HG03558 (cell line): ENCODE measurements around the gene TRIM52.
"Not testable (repeated sequence)": the region's sequence is repeated elsewhere in the genome, so short reads cannot be mapped to it uniquely, and the experiment has no call there.

Experiments used
- ATAC-seq: cut with Tn5 transposase; IDR thresholded peaks from one replicate; pipeline ENCODE4 v1.9.1; 2021; ENCODE audit warnings: moderate number of reproducible peaks; ENCODE audit not compliant: unreplicated experiment; ENCODE audit errors: extremely low read depth

Gene TRIM52

GRCh38 chr5:181260720-181261319 is at the start of gene TRIM52:
TRIM52 (minus strand) TSS chr5:181261143; CDS start chr5:181260813, 330 bp downstream.
- peak; percentile 70 for ATAC-seq

GRCh38 chr5:181287331-181287730 is 26.4 kb upstream of the TRIM52 start:
- not testable (repeated sequence) for ATAC-seq

- ATAC-seq = not testable (repeated sequence)
Measured at GRCh38 chr5:181285962-181286705, 25.2 kb upstream of the TRIM52 start.

GRCh38 chr5:181283841-181284755 is 23.2 kb upstream of the TRIM52 start:
- ATAC-seq = not testable (repeated sequence)

DNA sequence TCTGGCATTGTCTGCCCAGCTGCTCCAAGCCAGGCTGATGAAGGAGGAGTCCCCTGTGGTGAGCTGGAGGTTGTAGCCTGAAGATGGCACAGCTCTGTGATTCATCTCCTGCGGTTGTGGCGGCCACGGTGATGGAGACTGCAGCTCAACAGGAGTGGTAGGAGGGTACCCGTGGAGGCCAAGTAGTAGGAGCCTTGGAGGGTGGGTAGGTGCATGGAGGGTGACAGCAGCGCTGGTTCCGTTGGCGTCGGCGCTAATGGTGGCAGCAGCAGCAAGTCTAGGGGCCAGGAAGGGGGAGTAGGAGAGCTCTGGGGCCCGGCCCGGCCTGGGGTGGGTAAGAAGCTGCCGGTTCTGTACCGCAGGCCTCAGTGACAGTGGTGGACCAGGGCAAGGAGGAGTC is 22.4 kb upstream of the TRIM52 start:
- no peak for ATAC-seq

DNA sequence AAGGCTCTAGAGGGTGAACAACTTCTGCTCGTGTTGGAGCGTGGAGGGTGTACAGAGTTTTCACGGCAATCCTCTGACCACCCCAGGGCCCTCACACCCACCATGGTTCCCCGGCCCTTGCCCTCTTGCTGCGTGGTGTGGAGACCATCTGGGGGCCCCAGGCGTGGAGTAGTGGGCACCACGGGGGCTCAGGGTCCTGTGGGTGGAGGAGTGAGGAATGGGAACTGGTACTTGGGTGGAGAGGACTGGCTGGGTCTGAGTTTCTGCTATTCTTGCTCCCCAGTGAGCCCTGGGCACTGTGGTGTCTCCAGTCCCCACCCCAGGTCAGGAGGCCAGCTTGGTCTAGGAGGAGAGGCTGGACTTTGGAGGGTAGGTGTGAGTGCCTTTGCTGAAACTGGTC is 21.9 kb upstream of the TRIM52 start:
- ATAC-seq = no peak

GRCh38 chr5:181282415-181282814 is 21.5 kb upstream of the TRIM52 start:
- not testable (repeated sequence) for ATAC-seq

DNA sequence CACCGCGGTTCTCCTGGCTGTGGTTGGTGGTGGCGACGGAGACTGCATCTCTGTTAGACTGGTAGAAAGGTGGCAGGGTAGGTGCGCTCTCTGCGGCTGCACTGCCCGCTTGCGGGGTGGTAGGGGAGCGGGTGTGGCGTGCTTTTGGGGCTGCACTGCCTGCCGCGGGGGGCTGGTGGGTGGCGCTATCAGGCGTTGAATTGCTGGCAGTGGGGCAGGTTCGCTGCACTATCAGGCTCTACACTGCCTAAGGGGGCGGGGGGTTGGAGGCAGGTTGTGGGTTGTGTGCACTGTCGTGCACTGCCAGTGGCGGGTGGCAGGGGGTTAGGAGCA is 21.0 kb upstream of the TRIM52 start:
- no peak for ATAC-seq

DNA sequence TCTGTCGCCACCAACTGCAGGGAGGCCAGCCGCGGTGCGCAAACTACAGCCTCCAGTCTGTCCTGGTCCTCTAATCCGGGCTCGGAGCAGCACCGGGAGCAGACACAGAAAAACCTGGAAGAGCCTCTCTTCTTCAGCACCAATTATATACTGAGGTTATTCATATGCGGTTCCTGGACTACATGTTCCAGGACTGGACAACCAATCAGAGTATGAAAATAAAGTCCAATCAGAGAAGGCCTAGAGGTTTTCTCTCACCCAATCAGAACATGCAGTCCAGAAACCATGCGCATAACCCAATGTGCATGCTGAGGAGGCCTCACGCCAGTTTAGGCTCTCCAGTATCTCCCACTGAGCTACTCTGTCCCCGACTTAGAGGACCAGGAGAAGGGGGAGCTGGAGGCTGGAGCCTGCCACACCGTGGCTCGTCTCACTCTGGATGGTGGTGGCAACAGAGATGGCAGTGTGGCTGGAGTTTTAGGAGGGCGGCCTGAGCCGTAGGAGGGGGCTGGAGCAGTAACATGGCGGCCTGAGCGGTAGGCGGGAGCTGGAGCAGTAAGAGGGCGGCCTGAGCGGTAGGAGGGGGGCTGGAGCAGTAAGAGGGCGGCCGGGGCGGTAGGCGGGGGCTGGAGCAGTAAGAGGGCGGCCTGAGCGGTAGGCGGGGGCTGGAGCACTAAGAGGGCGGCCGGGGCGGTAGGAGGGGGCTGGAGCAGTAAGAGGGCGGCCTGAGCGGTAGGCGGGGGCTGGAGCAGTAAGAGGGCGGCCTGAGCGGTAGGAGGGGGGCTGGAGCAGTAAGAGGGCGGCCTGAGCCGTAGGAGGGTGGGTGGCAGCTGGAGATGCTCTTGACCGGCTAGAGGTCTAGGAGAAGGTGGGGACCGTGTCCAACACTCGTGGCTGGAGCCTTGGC is 20.4 kb upstream of the TRIM52 start:
- no peak for ATAC-seq

DNA sequence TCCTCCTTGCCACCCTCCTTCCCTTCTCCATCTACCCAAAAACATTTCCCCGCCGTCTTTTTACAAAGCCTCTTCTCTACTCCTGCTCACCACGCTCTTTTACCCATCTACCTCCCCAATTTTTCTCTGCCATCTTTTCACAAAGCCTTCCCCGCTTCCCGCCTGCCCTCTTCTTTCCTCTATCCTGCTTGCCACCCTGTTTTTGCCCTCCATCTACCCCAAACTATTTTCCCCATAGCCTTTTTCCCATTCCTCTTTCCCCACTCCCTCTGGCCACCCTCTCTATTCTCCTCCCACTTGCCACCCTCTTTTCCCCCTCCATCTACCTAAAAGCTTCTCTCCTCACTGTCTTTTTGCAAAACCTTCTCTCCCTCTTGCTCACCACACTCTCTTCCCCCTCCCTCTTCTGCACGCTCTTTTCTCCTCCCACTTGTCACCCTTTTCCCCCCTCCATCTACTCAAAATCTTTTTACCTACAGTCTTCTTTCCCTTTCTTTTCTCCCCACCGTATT is 19.4 kb upstream of the TRIM52 start:
- no peak for ATAC-seq

DNA sequence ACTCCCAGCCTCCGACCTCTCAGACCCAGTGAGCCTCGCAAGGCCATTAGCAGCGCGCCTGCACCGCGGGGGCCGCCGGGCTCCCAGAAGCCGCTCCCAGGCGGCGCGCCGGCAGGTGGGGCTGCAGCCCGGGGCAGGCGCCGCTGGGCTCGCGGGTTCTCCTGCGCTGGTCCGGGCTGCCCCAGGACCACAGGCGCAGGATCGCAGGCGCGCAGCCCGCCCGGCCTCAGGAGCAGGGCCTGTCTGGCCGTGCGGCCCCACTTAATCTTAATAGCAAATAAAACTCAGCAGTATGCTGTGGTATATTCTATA is 12.4 kb upstream of the TRIM52 start:
- not testable (repeated sequence) for ATAC-seq

DNA sequence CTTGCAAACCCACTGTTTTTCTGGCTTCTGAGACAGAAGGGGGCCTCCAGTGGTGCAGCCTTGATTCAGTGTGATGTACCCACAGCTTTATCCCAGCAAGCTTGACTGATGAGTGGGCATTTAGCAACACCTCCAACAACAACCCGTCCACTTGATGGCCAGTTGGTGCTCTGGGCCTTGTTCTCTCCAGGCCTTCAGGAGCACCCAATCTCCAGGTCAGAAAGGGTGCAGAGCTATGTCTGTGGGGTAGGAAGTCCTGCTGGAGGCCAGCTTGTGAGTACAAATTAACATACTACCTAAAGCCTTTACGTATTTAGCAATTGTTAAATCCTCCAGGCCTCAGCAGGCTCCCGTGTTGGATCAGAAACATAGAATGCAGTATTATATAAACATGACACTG is 10.1 kb upstream of the TRIM52 start:
- ATAC-seq = no peak

DNA sequence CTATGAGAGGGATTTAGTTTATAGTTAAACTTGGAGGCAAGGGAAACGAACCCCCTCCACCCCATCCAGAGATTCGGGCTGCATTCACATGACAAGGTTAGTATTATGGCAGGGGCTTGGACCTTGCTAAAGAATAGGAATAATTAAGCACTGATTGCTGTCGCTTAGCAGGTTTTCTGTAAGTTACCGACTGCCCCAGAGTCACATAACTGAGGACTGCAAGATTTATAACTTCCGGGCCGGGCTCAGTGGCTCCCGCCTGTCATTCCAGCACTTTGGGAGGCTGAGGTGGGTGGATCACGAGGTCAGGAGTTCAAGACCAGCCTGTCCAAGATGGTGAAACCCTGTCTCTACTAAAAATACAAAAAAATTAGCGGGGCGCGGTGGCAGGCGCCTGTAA is 7.0 kb upstream of the TRIM52 start:
- not testable (repeated sequence) for ATAC-seq

- ATAC-seq = not testable (repeated sequence)
Measured at GRCh38 chr5:181267291-181267904, 6.5 kb upstream of the TRIM52 start.

DNA sequence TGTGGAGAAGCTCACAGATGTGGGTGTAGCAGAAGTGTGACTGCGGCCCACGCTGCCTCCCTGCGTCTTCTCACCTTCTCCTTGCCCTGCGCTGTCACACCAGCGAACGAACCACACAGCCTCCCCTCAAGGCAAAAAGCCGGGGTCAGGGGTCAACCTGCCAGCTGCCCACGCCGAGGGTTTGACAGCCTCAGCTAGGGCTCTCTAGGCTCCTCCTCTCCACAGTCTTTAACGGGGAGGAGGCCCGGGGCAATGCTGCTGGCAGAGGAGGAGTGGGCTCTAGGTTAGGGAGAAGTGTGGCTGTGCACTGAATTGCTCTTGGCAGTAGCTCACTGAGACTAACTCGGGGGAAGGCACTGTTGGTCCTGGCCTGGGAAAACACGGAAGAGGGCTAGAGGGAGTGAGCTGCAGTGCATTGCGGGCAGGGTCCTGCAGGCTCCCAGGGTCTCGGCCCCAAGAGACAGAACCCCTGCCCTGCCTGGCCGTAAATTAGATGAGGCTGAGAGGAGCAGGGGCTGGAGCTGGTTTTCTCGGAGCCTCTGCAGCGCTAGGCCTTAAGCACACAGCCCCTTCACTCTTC is 4.2 kb upstream of the TRIM52 start:
- no peak for ATAC-seq

DNA sequence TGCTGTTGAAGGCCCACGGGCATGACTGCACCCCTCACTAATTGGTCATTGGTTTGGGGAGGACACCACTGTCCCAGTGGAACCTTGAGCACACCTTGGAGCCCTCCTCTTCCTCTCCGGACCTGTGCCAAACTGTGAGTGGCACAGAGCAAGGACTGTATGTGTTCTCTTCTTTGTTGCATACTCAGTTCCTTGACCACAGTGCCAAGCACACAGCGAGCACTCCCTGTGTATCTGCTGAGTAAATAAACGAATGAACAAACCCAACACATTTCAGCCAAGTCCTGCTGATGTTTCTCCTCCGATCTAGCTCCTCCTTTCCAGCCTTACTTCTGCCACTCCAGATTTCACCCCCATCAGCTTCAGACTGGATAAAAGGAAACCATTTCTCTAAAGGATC is 2.7 kb upstream of the TRIM52 start:
- ATAC-seq = no peak

GRCh38 chr5:181261320-181262049 is 542 bp upstream of the TRIM52 start:
- peak; percentile 18 for ATAC-seq

DNA sequence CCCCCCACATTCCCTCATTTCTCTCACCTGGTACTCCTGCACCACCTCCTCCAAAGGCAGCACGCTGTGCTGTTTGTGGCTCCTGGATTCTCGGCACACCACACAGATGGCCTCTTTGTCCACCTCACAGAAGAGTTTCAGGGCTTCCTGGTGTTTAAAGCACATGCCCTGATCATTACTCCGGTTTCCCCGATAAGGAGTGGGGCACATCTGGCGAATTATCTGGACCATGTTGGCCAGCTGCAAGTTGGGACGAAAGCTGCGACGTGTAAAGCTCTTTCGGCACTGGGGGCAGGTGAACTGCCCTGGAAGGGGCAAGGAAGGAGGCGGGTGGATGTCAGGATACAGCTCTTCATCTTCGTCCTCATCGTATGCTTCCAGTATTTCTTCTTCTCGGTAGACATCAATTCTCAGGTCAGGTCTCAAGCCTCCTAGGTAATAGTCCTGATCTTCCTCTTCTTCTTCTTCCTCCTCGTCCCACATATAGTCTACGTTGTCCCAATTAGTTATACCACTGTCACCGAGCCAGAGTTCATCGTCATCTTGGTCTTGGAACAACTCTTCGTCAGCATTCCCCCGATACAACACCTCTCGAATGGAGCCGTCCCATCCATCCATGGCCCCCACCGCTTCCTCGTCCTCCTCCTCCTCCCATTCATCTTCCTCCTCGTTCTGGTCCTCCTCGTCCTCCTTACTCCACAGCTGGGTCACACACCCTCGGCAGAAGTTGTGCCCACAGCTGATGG is 796 bp downstream of the TRIM52 start:
- no peak for ATAC-seq
